Activated T-helper 1 cell treated with anti-CD3 and anti-CD28 coated beads, Interleukin-12 subunit alpha, Interleukin-12 subunit beta, Interleukin-2, Interleukin-4 antibody, amounts not matched to agents 30 ng/mL and 10 ng/mL and 1 ng/mL, durations not matched to agents 14 hours and 24 hours and 36 hours (primary cell): ENCODE results near the gene DSCAM. TPM values are rescaled to one million over a fixed set of nuclear protein-coding genes. Genes with fewer than 3 reads are reported as not detected.

Experiments used
- DNase-seq: peaks from one replicate; pipeline ENCODE4 v3.0.0; 2021; ENCODE audit warnings: low spot score
- H3K27ac Mint-ChIP-seq: one replicate; pipeline ENCODE4 v1.8.0; 2021; ENCODE audit warnings: mild to moderate bottlenecking, mixed read lengths
- H3K27me3 Mint-ChIP-seq: one replicate; pipeline ENCODE4 v1.8.0; 2022; ENCODE audit warnings: mild to moderate bottlenecking, moderate library complexity, mixed read lengths; ENCODE audit not compliant: insufficient read depth
- H3K36me3 Mint-ChIP-seq: one replicate; pipeline ENCODE4 v1.8.0; 2021; ENCODE audit warnings: low read depth, mixed read lengths
- H3K4me1 Mint-ChIP-seq: one replicate; pipeline ENCODE4 v1.8.0; 2021; ENCODE audit warnings: low read depth, mixed read lengths
- H3K4me3 Mint-ChIP-seq: one replicate; pipeline ENCODE4 v1.8.0; 2021; ENCODE audit warnings: mild to moderate bottlenecking, moderate library complexity, mixed read lengths
- H3K9me3 Mint-ChIP-seq: one replicate; pipeline ENCODE4 v1.8.0; 2021; ENCODE audit warnings: mixed read lengths
- intact Hi-C: fragments of 100-400 bp; cut with micrococcal nuclease; formaldehyde crosslinking; loops from one replicate; pipeline ENCODE4 v1.15.1; 2024
- total RNA-seq: library from RNA; stranded (reverse); gene quantifications from 2 replicates; pipeline ENCODE4 v1.2.3, GENCODE V29; 2022

The DSCAM gene
- total RNA-seq, 1 donor from 2014 or later = not detected

GRCh38 chr21:40074198-40074597 lies 772.8 kb downstream of the DSCAM start:
- no peak overlapping the region for H3K27ac Mint-ChIP-seq
- DNase-seq = no peak
- no peaks in the 10 kb centered on the region for H3K36me3 Mint-ChIP-seq
- peaks cover 5% of the 10 kb centered on the region for H3K9me3 Mint-ChIP-seq
- H3K27me3 Mint-ChIP-seq = no peaks in the 10 kb centered on the region
- intact Hi-C loops = no loop called here
- H3K4me3 Mint-ChIP-seq = no peak overlapping the region
- H3K4me1 Mint-ChIP-seq = no peaks in the 10 kb centered on the region

GRCh38 chr21:40073642-40074041 lies 773.3 kb downstream of the DSCAM start:
- H3K27me3 Mint-ChIP-seq = no peaks in the 10 kb centered on the region
- no peaks in the 10 kb centered on the region for H3K4me1 Mint-ChIP-seq
- intact Hi-C loops = no loop called here
- no peak for DNase-seq
- no peak overlapping the region for H3K4me3 Mint-ChIP-seq
- H3K36me3 Mint-ChIP-seq = no peaks in the 10 kb centered on the region
- H3K27ac Mint-ChIP-seq = no peak overlapping the region
- peaks cover 5% of the 10 kb centered on the region for H3K9me3 Mint-ChIP-seq

GRCh38 chr21:40070871-40071270 lies 776.1 kb downstream of the DSCAM start:
- Mint-ChIP-seq H3K4me1 (no peaks in the 10 kb centered on the region), H3K9me3 (peaks cover 5% of the 10 kb centered on the region), H3K36me3 (no peaks in the 10 kb centered on the region), H3K27ac (no peak overlapping the region), H3K4me3 (no peak overlapping the region), H3K27me3 (no peaks in the 10 kb centered on the region)
- intact Hi-C loops = no loop called here
- no peak for DNase-seq

GRCh38 chr21:40067751-40068150 lies 779.2 kb downstream of the DSCAM start:
- Mint-ChIP-seq H3K4me1 (no peaks in the 10 kb centered on the region), H3K9me3 (peaks cover 2% of the 10 kb centered on the region), H3K4me3 (no peak overlapping the region), H3K36me3 (no peaks in the 10 kb centered on the region), H3K27me3 (no peaks in the 10 kb centered on the region), H3K27ac (no peak overlapping the region)
- intact Hi-C loops = no loop called here
- DNase-seq = no peak

GRCh38 chr21:40066221-40066620 lies 780.7 kb downstream of the DSCAM start:
- H3K27me3 Mint-ChIP-seq = no peaks in the 10 kb centered on the region
- no peaks in the 10 kb centered on the region for H3K4me1 Mint-ChIP-seq
- no peak overlapping the region for H3K4me3 Mint-ChIP-seq
- no peak for DNase-seq
- H3K36me3 Mint-ChIP-seq = no peaks in the 10 kb centered on the region
- intact Hi-C loops = no loop called here
- no peaks in the 10 kb centered on the region for H3K9me3 Mint-ChIP-seq
- H3K27ac Mint-ChIP-seq = no peak overlapping the region

- no peak overlapping the region for H3K4me3 Mint-ChIP-seq
- no peaks in the 10 kb centered on the region for H3K27me3 Mint-ChIP-seq
- H3K4me1 Mint-ChIP-seq = no peaks in the 10 kb centered on the region
- H3K36me3 Mint-ChIP-seq = no peaks in the 10 kb centered on the region
- intact Hi-C loops = no loop called here
- no peak for DNase-seq
- H3K9me3 Mint-ChIP-seq = no peaks in the 10 kb centered on the region
- no peak overlapping the region for H3K27ac Mint-ChIP-seq
Observed at GRCh38 chr21:40060083-40060677, 786.8 kb downstream of the DSCAM start.

GRCh38 chr21:40057331-40057730 lies 789.6 kb downstream of the DSCAM start:
- Mint-ChIP-seq H3K4me3 (no peak overlapping the region), H3K27ac (no peak overlapping the region), H3K27me3 (no peaks in the 10 kb centered on the region), H3K9me3 (peaks cover 3% of the 10 kb centered on the region), H3K4me1 (no peaks in the 10 kb centered on the region), H3K36me3 (no peaks in the 10 kb centered on the region)
- intact Hi-C loops = no loop called here
- DNase-seq = no peak

GRCh38 chr21:40056031-40056430 lies 790.9 kb downstream of the DSCAM start:
- intact Hi-C loops = no loop called here
- Mint-ChIP-seq H3K27ac (no peak overlapping the region), H3K27me3 (no peaks in the 10 kb centered on the region), H3K36me3 (no peaks in the 10 kb centered on the region), H3K9me3 (peaks cover 3% of the 10 kb centered on the region), H3K4me1 (no peaks in the 10 kb centered on the region), H3K4me3 (no peak overlapping the region)
- no peak for DNase-seq

GRCh38 chr21:40054403-40054802 lies 792.6 kb downstream of the DSCAM start:
- Mint-ChIP-seq H3K4me3 (no peak overlapping the region), H3K4me1 (no peaks in the 10 kb centered on the region), H3K36me3 (no peaks in the 10 kb centered on the region), H3K27ac (no peak overlapping the region), H3K27me3 (no peaks in the 10 kb centered on the region), H3K9me3 (peaks cover 3% of the 10 kb centered on the region)
- intact Hi-C loops = no loop called here
- DNase-seq = no peak

GRCh38 chr21:40053007-40053406 lies 794.0 kb downstream of the DSCAM start:
- no peak for DNase-seq
- H3K27ac Mint-ChIP-seq = no peak overlapping the region
- H3K36me3 Mint-ChIP-seq = no peaks in the 10 kb centered on the region
- H3K4me1 Mint-ChIP-seq = no peaks in the 10 kb centered on the region
- H3K4me3 Mint-ChIP-seq = no peak overlapping the region
- H3K9me3 Mint-ChIP-seq = peaks cover 3% of the 10 kb centered on the region
- intact Hi-C loops = no loop called here
- no peaks in the 10 kb centered on the region for H3K27me3 Mint-ChIP-seq

- Mint-ChIP-seq H3K27me3 (no peaks in the 10 kb centered on the region), H3K27ac (no peak overlapping the region), H3K36me3 (no peaks in the 10 kb centered on the region), H3K4me1 (no peaks in the 10 kb centered on the region), H3K4me3 (no peak overlapping the region), H3K9me3 (peaks cover 3% of the 10 kb centered on the region)
- DNase-seq = no peak
- intact Hi-C loops = no loop called here
Observed at GRCh38 chr21:40052276-40052675, 794.7 kb downstream of the DSCAM start.

GRCh38 chr21:40051801-40052200 lies 795.2 kb downstream of the DSCAM start:
- no peaks in the 10 kb centered on the region for H3K36me3 Mint-ChIP-seq
- H3K27me3 Mint-ChIP-seq = no peaks in the 10 kb centered on the region
- H3K9me3 Mint-ChIP-seq = peaks cover 3% of the 10 kb centered on the region

GRCh38 chr21:40049931-40050290 lies 797.0 kb downstream of the DSCAM start:
- H3K4me1 Mint-ChIP-seq = no peaks in the 10 kb centered on the region
- H3K9me3 Mint-ChIP-seq = peaks cover 3% of the 10 kb centered on the region
- DNase-seq = no peak
- H3K36me3 Mint-ChIP-seq = no peaks in the 10 kb centered on the region
- H3K27ac Mint-ChIP-seq = no peak overlapping the region
- H3K27me3 Mint-ChIP-seq = no peaks in the 10 kb centered on the region
- H3K4me3 Mint-ChIP-seq = no peak overlapping the region
- intact Hi-C loops = no loop called here

More at GRCh38 chr21:40051801-40052200, 795.2 kb downstream of the DSCAM start:
- Mint-ChIP-seq H3K4me1 (no peaks in the 10 kb centered on the region), H3K27ac (no peak overlapping the region), H3K4me3 (no peak overlapping the region)
- intact Hi-C loops = no loop called here
- DNase-seq = no peak
